GM19023 (cell line): Measurements from ENCODE around the gene HGFAC.

ENCODE experiments used
- ATAC-seq: cut with Tn5 transposase; IDR thresholded peaks from one replicate; pipeline ENCODE4 v1.9.1; 2021; ENCODE audit warnings: mild to moderate bottlenecking, moderate library complexity; ENCODE audit not compliant: unreplicated experiment

Gene HGFAC

DNA sequence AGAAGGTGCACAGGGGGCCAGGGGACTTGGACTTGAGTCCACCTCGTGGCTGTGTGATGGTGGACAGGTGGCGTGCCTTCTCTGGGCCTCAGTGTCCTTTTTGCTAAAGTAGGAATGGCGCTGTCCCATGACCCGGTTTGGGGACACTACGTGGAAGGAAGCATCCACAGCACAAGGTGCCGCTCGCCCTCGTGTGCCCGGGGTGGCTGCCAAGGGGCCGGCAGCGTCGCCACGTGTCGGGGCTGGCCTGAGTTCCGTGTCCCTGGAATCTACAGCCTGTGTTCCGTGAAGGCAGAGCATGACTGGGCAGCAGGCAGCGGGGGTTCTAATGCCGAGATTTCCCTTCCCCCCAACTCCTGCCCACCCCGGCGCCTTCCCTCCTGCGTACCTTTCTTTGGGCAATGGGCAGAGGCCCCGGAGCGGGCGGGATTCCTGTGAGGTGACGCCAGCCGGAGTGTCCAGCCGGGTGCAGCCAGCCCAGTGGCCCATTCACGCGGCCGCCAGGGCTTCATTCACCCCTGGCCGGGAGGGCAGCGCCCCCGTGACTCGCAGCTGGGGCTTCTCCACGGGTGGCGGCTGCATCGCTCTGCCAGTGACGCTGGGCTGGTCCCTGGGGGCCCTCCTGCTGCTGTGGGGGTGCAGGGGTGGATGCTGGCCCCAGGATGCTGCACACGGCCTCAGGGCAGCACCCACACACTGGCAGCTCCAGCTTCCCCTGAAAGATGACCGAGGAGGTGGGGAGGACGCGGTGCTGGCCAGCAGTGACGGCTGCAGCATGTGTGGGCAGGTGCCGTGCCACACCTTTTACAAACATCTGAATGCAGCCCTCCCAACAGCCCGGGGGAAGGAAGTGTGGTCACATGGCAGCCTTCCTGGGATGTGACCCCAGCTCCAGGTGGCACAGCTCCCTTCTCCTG lies 42.5 kb downstream of the HGFAC start:
- no peak for ATAC-seq

DNA sequence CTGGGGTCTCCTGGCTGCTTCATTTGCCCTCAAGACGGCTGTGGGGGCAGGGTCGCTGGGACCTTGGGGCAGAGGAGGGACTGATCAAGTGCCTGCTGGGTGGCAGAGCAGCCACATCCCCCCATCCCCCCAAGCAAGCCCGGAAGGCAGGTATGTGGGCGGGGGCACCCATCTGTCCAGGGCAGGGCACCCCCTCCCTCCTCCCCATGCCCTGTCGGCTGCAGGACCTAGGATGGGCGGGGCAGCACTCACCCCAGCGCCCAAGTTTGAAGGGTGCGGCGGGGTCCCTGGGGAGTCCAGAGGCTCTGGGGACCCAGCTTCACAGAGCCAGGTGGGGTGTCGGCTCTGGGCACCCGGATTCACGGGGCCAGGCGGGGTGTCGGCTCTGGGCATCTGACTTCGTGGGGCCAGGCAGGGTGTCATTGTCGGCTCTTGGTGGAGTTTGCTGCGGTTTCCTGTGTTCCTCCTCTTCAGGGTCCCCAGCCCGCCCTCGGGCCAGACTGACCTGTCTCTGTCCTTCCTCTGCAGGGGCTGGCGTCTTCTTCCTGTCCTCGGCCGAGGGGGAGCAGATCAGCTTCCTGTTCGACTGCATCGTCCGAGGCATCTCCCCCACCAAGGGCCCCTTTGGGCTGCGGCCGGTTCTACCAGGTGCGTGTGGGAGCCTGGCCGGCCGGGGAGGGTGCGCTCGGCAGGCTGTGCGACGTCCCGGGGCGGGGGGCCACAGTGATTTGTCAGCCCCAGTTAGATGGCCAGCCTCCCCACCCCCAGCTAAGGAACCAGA lies 43.4 kb downstream of the HGFAC start:
- ATAC-seq, result no peak

DNA sequence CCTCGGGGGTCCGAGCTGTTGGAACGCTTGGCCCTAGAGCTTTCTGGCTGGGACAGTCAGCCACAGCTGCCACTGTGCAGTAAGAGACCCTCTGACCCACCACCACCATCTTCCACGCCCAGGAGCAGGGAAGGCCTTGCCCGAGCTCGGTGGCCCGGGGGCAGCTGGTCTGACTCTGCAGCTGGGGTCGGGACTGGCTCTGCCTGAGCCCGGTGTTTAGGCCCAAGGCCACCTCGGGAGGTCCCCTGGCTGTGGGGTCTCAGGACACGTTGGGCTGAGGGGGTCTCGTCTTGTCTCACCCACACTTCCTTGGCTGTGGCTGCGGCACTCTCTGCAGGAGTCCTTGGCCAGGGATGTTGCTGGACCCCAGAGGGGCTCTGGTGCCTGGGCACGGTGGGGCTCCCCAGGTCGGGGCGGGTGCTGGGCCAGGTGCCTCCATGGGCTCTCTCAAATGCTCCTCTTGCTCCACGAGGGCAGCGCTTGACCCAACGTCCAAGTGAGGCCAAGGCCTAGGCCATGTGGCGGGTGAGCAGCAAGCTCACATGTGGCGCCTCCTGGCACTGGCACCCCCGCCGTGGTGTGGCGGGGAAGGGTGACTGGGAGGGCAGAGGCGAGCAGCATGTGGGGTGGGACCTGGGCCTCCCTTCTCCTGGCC lies 44.2 kb downstream of the HGFAC start:
- no peak for ATAC-seq

DNA sequence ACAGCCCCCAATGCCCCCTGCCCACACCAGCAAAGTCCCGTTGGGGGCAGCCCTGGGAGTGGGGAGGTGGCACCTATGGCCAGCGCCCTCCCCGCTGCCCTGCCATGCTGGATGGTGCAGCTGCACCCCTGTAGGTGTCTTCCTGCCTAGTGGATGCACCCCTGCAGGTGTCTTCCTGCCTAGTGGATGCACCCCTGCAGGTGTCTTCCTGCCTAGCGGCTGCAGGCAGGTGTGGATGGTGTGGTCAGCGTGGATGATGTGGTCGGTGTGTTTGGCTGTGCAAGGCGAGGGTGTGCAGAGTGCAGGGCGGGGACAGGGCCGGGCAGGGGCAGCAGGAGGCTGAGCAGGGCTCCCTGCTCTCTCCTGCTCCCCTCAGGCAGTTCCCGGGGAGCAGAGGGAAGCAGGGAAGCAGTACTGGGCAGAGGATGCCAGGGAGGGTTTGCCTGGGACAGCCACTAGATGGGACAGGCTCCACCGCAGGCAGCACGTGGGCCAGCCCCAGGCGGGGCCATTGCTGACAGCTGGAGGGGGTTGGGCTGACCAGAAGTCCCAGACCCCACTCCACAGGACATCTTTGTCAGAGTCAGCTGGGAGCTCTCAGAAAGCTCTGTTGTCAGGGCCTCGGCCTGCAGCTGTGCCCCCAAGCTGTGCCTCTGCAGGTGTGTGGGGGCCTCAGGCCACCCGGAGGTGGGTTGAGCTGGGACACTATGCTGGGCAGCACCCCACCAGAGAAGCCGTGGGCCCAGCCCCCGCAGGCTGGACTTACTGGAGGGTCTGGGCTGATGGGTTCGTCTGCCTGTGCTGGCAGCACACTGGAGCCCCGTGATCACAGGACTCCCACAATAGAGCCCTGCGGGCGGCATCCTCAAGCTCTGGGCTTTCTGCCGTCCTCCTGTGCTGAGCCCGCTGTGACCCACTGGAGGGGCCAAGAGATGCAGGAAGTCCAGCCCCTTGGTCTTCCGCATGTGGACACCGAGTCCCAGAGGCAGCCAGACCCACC lies 45.1 kb downstream of the HGFAC start:
- ATAC-seq, result no peak

DNA sequence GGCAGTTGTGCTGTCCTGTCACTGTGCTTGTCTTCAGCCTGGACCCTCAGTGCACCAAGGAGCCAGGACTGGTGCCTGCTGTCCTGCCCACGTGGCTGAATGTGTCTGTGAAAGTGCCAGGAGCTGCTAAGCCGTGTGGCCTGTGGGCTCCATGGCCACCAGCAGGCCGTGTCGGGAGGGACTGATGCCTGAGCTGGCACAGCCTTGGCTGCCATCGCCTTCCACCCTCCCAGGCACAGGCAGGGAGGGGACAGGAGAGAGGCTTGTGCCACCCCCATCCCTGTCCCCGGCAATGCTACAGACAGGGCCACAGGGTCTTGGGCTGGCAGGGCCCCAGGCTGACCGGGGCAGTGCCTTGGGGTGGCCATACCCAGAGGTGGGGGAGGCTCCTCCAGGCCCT lies 46.1 kb downstream of the HGFAC start:
- ATAC-seq, result no peak

DNA sequence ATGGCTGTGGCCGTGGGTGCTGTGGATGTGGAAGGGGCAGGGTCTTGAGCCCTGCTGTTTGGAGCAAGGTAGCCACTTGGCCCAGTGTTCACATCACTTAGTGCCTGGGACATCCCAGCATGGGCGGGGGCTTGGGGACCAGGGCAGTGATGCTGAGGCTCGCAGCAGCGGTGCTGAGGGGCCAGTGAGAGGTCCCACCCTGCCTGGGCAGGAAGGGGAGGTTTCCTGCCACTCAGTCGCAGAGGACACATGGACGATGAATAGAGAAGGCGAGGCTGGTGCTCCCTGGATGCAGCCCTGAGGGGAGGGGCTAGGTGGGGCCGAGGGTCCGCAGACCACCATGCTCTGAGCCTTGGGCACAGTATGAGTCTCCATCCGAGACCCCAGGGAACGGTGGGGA lies 47.1 kb downstream of the HGFAC start:
- no peak for ATAC-seq

DNA sequence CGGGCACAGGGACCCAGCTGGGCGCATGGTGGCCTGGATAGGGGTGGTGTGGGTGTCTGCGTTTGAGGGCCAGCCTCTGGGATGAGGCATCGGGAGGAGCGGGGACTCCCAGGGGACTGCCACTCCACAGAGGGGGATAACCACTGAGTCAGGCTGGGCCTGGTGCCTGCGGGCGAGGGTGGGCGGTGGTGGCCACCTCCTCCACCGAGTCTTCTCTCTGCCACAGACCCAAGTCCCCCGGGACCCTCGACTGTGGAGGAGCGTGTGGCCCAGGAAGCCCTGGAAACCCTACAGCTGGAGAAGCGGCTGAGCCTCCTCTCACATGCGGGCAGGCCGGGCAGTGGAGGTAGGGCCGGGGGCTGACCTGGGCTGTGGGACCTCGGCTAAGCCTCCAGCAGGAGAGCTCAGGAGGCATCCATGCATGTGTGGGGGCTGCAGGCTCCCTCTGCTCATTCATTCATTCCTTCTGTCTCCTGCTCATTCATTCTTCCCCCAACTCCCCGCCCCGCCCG lies 47.7 kb downstream of the HGFAC start:
- no peak for ATAC-seq

DNA sequence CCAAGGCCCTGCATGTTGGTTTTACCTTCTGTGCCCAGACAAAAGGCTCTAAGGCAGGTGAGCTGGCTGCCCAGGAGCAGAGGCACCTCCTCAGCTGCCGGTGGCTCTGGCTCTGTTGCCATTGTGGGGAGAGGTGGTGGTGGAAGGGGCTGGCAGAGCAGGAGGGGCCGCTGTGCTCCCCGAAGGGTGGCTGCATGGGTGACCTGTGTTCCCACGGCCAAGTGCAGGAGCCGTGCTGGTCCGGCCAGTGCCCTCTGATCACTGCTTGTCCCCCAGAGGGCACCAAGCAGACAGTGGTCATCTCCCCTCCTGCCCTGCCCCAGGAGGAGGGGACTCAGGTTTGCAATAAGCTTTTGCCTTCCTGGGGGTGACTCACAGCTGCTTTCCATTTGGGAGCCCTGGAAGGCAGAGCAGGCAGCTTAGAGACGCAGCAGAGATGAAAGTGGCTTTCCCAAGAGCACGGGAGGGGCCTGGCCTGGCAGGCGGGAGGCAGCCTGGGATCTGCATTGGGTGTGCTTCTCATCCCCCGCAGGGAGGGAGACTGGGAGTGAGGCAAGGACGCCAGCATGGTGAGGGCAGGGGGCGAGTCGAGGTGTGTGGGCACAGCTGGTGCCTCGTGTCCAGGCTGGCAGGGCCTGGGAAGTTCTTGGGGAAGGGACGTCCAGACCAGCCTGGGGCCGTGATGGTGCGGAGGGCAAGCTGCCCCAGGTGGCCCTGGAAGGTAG lies 50.1 kb downstream of the HGFAC start:
- ATAC-seq, result no peak

DNA sequence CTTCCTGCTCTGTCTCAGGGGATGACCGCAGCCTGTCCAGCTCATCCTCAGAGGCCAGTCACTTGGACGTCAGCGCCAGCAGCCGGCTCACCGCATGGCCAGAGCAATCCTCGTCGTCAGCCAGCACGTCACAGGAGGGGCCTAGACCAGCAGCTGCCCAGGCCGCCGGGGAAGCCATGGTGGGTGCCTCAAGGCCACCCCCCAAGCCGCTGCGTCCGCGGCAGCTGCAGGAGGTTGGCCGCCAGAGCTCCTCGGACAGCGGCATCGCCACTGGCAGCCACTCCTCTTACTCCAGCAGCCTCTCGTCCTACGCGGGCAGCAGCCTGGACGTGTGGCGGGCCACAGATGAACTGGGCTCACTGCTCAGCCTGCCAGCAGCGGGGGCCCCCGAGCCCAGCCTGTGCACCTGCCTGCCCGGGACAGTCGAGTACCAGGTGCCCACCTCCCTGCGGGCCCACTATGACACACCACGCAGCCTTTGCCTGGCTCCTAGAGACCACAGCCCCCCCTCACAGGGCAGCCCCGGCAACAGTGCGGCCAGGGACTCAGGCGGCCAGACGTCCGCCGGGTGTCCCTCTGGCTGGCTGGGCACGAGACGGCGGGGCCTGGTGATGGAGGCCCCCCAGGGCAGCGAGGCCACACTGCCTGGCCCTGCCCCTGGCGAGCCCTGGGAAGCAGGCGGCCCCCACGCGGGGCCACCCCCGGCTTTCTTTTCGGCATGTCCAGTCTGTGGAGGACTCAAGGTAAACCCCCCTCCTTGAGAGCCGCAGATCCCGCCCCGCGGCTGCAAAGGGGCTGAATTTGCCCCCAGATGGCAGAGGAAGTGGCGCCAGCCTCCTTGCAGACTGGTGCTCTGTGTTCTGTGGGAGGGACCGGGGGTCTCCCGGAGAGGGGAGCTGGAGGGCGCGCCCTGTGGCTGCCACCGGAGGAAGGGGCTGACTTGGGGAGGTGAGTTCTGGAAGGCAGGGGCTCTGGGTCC lies 51.3 kb downstream of the HGFAC start:
- ATAC-seq, result no peak

DNA sequence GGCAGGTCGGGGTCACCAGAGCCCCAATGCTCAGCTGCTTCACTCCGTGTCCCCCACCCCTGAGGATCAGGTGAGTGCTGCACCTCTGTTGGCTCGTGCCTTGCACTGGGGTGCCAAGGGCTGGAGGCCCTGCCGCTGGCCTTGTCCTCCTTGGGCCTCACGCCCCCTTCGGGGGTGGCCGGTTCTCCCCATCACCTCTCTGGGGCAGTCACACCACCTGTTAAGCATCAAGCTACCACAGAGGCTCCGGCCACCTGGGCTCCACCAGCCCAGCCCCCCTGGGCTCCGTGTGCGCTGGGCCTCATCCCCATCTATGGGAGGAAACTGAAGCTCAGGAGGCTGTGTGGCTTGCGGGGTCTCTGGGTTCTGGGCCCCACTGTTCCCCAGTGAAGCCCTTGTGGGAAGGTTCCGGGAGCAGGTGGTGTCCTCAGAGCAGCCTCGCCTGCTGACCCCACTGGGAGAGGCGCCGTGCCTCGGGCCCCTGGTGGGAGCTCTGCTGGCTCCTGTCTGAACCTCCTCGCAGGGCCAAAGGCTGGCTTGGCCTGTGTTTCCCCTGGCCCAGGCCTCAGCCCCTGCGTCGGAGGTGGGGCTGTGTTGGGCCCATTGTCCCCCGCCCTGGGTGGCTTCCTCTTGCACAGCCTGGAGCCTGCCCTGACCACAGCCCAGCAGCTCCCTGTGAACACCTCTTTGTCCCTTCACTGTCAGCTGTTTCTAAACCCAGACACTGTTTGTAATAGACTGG lies 52.1 kb downstream of the HGFAC start:
- ATAC-seq, result no peak

DNA sequence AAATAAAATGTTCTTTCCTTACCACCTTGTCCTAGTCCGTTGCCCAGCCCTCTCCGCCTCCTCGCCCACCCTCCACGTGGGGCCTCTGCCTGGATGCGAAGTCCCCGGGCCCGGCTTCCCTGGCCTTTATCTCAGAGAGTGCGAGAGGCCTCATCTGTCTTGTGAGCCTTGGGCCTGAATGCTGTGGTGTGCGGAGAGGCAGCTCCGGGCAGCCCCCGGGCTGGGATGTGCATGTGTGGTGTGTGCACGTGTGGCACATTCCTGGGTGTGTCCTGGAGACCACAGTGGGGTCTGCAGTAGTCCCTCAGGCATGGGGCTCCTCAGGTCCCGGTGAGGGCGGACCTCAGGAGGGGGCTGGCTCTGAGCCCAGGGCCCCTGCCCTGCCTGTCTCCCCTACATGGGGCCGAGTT lies 52.7 kb downstream of the HGFAC start:
- no peak for ATAC-seq

DNA sequence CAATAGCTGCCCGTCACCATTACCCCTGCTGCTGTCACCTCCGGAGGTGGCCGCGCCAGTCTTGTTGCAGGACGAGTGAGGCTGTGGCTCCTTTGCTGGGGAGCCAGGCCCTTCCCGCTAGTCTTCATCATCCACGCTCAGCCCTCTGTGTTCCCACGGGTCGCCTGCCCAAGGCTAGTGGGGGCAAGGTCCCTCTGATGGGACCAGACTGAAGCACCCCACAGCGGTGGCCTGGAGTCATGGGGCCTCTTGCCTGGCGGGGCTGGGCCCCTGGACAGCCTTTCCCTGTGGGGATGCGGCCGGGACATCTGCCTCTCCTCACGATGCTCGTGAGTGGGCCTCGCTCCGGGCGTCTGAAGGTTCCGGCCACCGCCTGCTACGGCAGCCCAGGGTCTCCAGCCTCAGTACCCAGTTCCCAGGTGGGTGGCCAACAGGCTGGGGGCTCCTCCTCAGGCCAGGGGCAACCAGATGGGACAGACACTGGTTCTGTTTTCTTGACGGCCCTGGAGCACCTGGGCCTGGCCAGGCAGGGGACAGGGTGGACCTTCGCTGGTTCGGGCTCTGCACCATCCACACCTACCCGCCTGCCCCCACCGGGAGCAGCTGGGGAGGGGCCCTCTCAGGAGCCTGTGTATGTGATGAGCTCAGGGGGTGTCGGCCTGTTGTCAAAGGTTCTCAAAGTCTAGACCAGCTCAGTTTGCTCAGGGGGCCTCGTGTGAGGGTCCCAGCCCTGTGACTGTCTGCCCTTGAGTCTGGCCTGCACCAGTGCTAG lies 53.6 kb downstream of the HGFAC start:
- ATAC-seq, result no peak

DNA sequence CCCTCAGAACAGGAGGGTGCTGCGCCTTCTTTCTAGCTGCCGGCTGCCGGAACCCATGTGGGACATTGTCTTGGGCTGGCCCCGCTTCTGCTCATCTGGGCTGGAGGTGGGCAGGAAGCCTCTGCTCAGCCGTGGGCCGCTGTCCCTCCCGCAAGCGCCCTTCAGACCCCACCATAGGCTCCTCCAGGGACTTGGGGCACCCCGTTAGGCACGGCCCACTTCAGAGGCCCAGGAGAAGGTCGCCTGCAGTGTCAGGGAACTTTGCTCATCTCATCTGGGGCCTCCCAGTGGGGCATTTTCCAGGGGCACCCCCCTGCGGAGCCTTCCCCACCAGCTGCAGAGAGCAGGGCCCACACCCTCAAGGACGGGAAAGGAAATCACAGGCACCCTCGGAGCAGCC lies 54.3 kb downstream of the HGFAC start:
- no peak for ATAC-seq

DNA sequence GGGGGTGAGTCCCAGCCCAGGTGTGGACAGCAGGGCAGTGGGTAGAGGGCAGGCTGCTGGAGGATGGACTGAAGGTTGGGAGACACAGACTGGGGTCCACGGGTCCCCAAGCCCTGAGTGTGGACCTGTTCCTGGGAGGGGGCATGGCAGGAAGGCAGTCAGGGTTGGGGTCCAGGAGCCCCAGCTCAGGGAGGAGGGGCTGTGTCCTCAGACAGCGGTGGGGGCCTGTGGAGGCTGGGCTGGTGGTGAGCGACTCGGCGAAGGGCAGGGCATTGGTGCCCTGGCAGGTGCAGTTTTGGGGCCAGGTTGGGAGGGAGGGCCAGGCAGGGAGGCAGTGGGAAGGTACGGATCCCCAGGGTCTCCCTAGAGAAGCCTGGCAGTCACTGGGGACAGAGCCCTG lies 55.3 kb downstream of the HGFAC start:
- no peak for ATAC-seq

DNA sequence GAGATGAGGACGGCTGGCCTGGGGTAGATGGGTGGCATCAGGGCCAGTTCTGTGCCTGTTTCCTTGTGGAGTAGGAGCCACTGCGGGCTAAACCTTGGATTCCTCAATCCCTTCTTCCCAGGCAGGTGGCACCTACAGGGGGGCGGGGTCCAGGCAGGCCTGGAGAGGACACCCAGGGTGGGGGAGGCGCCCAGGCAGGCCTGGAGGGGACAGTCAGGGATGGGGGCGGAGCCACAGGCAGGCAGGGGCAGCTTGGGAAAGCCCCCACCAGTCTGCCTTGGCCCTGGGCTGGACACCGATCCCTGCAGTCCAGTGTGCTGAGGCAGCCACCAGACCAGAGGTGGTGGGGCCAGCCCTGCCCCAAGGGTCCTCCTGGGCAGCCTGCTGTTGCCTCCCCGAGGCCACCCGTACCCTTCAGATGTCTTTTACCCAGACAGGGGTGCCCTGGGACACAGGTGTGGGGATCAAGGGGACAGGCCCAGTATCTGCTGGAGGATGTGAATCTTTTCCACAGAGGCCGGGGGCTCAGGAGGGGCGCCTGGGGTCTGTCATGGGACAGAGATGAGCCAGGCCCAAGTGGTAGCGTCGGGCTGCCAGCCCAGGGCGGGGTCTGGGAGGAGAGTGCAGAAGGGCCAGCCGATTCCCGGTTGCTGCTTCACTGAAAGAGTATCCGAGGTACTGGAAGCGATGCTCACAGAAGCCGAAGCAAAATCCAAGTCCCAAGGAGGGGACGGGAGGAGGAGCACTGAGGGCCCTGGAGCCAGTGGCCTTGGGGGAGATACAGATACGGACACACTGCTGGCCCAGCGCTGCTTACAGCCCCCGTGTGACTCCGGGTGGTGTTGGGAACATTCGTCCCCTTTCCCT lies 56.0 kb downstream of the HGFAC start:
- ATAC-seq, result no peak

DNA sequence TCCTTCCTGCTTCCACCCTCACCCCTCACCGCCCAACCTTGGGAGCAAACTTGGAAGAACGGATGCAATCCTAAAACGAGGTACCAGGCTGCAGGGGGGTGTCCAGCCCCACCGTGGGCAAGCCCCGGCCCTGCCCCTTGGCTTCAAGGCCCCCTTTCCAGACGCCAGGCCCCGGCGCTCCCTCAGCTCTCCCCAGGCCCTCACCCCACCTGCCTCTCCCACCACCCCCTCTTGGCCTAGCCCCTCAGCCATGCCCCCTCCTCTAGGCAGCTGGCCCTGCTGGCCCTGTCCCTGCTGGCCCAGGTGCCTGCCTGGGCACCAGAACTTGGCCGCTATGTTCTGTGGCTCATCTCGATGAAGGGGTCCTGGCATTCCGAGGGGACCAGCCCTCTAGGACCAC lies 56.6 kb downstream of the HGFAC start:
- no peak for ATAC-seq
